HG03432 (cell line): ENCODE data around the gene EFHC1.
A peak's percentile ranks its signal among the peaks of the same experiment; 100 is the strongest.

Experiments used
- ATAC-seq: cut with Tn5 transposase; IDR thresholded peaks from one replicate; pipeline ENCODE4 v1.9.1; 2021; ENCODE audit warnings: mild to moderate bottlenecking, moderate library complexity; ENCODE audit not compliant: unreplicated experiment

EFHC1 gene

GRCh38 chr6:52551483-52552277, 131.5 kb downstream of the EFHC1 start:
- no peak for ATAC-seq

GRCh38 chr6:52552278-52552643, 132.1 kb downstream of the EFHC1 start:
- peak; percentile 93 for ATAC-seq

DNA sequence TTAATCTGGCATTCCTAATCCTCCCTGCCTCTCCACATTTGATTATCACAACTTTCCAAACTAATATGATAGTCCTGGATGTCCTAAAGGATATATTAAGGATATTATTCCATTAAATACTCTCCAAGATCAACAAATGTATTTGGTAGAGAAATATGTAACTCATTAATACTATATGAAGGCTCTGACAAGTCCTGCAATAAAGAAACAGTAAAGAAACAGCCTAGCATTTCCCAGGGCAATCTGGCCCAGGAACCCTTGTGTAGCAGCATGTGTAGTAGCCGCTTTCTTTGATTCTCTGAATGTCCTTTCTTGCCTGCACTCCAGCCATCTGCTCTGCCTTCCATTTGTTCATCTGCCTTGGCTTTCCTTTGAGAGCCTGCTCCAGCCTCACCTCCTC, 133.0 kb downstream of the EFHC1 start:
- ATAC-seq = no peak

DNA sequence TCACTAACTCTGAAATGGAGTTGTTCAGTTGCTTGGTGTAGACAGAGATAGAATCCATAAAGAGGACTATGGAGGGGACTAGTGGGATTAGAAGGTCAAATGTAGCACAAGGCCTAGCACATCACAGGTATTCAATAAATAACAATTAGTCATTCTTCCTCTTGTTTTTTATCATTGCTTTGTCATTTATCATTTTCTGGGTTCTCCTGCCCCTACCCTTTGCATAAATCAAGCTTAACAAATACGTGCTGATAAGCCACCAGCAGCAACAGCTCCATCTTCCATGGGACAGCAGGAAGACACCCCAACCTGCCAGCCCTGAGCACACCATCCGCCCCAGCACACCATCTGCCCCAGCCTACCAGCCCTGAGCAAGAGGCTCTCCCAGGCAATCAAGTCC, 133.6 kb downstream of the EFHC1 start:
- ATAC-seq = no peak

GRCh38 chr6:52554684-52555280, 134.6 kb downstream of the EFHC1 start:
- ATAC-seq = no peak

GRCh38 chr6:52555518-52556233, 135.5 kb downstream of the EFHC1 start:
- no peak for ATAC-seq

GRCh38 chr6:52557389-52558265, 137.5 kb downstream of the EFHC1 start:
- peak; percentile 44 for ATAC-seq

DNA sequence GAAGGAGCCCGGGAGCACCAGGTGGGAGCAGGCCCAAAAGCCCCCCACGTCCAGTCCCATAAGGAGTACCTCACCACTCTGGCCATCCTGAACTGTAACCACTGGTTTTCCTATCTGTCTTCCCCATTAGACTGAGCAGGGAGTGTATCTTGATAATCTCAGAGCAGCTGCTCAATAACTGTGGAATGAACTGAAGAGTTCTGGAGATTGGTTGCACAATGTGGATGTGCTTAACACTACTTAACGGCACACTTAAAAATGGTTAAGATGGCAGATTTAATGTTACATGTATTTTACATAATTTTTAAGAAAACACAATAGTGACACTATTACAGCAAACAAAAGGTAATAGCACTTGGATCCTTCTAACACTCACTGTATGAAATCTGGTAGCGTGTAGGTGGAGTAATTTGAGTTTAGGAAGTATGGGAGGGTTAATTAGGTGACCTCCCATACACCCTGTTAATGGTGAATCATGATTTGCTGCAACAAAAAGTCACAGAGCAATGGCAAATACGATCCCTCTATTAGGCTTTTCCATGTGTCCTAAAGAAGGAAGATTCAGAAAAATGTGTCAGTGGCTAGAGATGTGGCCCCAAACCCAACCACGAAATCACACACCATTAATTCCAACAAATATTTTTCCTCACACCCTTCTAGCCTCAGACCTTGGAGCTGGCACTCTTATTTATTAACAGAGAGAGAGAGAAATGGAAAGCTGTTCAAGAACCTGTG, 138.3 kb downstream of the EFHC1 start:
- ATAC-seq = no peak

DNA sequence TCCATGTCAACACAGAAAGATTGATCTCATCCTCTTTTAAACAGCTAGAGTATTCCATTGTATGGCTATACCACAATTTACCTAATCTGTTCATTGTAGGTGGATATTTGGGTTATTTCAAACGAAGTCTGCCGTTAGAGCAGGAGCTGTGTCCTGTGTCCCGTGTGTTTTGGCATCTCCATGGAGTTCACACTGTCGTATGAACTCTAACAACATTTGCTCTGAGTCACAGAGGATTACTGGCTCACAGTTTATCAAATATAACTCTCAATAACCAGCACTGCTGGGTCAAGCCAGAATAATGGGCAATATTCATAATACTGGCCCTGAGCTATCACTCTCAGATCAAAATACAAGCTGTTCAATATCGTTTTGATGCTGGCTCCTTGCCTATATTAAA, 140.3 kb downstream of the EFHC1 start:
- no peak for ATAC-seq

DNA sequence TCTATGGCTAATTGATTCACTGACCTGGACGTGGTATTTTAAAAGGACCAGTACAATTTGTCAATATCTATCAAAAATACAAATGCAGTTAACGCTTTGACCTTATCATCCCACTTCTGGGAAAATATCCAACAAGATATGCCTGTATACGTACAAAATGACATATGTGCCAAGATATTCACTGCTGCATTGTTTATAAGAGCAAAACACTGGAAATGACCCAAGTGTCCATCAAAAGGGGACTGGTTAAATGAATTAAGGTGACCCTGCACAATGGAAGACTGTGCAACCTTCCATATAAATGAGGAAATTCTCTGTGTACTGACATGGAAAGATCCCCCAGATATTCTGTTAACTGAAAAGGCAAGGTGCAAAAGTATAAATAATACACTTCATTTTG, 142.8 kb downstream of the EFHC1 start:
- ATAC-seq = no peak

GRCh38 chr6:52564856-52565255, 144.7 kb downstream of the EFHC1 start:
- ATAC-seq = no peak

DNA sequence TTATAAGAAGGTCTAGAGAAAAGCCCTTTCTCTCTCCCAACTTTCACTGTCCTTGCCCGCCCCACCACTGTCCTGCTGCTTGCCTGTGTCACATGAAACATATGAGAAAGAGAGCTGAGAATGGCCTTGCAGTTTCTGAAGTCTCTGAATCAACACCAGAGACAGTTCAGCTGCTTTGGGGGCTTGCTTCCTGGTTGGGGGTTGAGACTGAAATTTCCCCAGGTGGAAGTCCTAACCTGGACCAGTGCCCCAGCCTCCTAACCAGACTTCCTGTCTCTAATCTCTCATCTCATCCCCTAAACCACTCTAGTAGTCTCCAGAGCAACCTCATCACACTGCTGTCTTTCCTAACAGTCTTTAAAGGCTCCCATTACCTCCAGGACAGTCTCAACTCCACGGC, 146.1 kb downstream of the EFHC1 start:
- peak; percentile 79 for ATAC-seq

DNA sequence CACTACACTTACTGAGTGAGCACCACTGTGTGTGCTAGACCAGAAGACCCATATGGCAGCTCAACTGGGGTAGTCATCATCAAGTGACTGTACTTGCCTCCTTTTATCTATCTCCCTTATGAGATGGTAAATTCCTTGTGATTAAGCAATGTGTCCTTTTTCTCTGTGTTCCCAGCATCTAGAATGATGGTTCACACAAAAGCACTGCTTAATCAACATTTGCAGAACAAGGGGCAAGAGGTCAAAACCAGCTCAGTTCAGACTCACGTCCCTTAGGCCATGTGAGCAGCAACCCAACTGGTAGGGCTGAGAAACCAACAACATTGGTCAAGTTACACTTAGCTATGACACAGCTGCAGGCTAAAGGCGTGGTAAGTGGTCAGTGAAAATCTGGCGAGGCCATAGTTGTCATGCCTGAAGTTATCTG, 146.7 kb downstream of the EFHC1 start:
- ATAC-seq = no peak

- no peak for ATAC-seq
Observed at GRCh38 chr6:52568320-52568719, 148.2 kb downstream of the EFHC1 start.

- ATAC-seq = no peak
Observed at GRCh38 chr6:52570291-52570700, 150.2 kb downstream of the EFHC1 start.

- ATAC-seq = no peak
Observed at GRCh38 chr6:52571099-52571755, 151.1 kb downstream of the EFHC1 start.

GRCh38 chr6:52572536-52572935, 152.4 kb downstream of the EFHC1 start:
- ATAC-seq = no peak

DNA sequence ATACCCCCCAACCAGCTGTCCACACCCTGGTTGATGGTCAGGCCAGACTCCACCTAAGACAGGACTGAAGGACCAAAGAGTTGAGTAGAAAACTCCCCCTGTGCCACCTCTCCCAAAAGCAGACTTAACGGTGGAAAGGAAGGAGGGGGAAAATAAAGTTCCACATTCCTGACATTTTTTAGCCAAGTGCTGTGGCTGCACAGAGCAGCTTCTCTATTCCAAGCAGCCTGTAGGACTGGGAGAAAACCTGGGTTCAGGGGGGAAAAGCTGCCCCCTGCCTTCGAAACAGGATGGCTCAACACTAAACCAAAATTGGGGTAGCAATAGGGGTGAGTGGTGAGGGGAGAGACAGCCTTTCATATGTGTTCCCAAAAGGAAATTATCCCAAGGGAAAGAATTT, 153.2 kb downstream of the EFHC1 start:
- ATAC-seq = no peak
